Type B pancreatic cell (in vitro differentiated cells): Measurements from ENCODE around the gene ST6GALNAC3. TPM values are rescaled to one million over a fixed set of nuclear protein-coding genes. Genes with fewer than 3 reads are reported as not detected.

Experiments
- DNase-seq: peaks from one replicate; pipeline ENCODE4 v3.0.0; 2021; ENCODE audit warnings: mixed read lengths; ENCODE audit not compliant: unreplicated experiment; ENCODE audit errors: extremely low spot score
- H3K27ac Mint-ChIP-seq: 2 replicates; pipeline ENCODE4 v1.8.0; 2021; ENCODE audit warnings: mild to moderate bottlenecking, mixed read lengths
- H3K27me3 Mint-ChIP-seq: 2 replicates; pipeline ENCODE4 v1.8.0; 2021; ENCODE audit warnings: mixed read lengths
- H3K36me3 Mint-ChIP-seq: 2 replicates; pipeline ENCODE4 v1.8.0; 2021; ENCODE audit warnings: mixed read lengths
- H3K4me1 Mint-ChIP-seq: one replicate; pipeline ENCODE4 v1.8.0; 2021; ENCODE audit warnings: mixed read lengths; ENCODE audit not compliant: unreplicated experiment
- H3K4me3 Mint-ChIP-seq: 2 replicates; pipeline ENCODE4 v1.8.0; 2021; ENCODE audit warnings: mild to moderate bottlenecking, mixed read lengths
- H3K9me3 Mint-ChIP-seq: 2 replicates; pipeline ENCODE4 v1.8.0; 2021; ENCODE audit warnings: mixed read lengths
- total RNA-seq: library from RNA; stranded (reverse); gene quantifications from 2 replicates; pipeline ENCODE4 v1.2.1, GENCODE V29; 2021; ENCODE audit warnings: low replicate concordance
- TF ChIP-seq, protein P1 (sequence below): fragments of 200-600 bp; sonication (generic); conservative IDR thresholded peaks from 2 replicates; pipeline ENCODE4 v1.5.0; 2021; ENCODE audit warnings: antibody characterized with exemption, mild to moderate bottlenecking

Gene ST6GALNAC3
- total RNA-seq, 1 donor from 2014 or later, result 24.7 TPM

DNA sequence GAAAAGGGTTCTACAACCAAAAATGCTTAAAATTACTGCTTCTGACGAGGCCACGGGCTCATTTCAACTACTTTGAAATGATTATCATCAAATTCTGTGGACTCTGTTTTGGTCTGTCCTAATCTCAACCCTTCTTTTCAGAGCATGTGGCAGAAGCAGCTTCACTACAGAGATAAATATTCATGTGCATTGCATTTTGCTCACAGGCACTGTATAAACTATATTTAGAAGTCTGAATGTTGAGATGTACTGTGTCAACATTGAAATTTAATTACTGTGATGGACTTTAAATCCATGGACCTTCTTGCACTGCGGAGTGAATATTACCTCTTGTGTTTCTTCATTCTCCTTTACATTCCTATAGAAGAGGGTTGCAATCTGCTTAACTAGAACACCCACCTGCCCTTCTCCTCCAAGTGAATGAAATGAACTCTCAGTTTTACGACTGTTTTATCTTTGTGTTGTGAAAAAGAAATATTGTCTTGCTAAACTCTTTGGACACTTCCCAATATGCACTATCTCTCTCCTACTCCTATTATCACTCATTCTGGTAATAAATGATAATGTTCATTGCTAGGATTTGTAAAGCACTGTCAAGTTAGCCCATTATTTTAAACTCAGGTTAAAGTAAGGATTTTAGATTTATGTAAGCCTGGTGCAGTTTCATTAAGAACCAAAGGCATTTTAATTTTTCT is 511.6 kb downstream of the ST6GALNAC3 start:
- Mint-ChIP-seq H3K36me3 (no peaks in the 10 kb centered on the region), H3K4me1 (peaks cover 12% of the 10 kb centered on the region), H3K4me3 (no peak overlapping the region), H3K27me3 (no peaks in the 10 kb centered on the region), H3K9me3 (no peaks in the 10 kb centered on the region), H3K27ac (no peak overlapping the region)
- TF ChIP-seq, protein P1, sequence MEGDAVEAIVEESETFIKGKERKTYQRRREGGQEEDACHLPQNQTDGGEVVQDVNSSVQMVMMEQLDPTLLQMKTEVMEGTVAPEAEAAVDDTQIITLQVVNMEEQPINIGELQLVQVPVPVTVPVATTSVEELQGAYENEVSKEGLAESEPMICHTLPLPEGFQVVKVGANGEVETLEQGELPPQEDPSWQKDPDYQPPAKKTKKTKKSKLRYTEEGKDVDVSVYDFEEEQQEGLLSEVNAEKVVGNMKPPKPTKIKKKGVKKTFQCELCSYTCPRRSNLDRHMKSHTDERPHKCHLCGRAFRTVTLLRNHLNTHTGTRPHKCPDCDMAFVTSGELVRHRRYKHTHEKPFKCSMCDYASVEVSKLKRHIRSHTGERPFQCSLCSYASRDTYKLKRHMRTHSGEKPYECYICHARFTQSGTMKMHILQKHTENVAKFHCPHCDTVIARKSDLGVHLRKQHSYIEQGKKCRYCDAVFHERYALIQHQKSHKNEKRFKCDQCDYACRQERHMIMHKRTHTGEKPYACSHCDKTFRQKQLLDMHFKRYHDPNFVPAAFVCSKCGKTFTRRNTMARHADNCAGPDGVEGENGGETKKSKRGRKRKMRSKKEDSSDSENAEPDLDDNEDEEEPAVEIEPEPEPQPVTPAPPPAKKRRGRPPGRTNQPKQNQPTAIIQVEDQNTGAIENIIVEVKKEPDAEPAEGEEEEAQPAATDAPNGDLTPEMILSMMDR, result no peak
- no peak for DNase-seq

DNA sequence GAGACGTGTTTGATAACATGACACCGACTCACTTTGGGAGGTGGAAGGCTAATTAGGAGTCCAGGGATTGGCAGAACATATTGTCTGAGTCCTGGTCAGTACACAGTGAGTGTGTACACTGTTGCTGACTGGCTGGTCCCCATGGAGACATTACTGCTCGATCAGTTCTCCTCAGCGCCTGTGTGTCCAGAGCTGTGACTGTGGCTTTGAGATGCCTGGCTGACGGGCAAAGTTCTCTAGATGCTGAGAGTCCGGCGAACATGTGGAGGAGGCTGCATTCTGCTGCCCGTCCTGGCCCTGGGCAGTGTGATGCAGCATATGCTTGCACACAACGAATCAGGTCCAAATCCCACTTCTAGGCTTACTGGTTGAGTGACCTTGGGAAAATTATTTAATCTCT is 512.7 kb downstream of the ST6GALNAC3 start:
- no peaks in the 10 kb centered on the region for H3K9me3 Mint-ChIP-seq
- peaks cover 12% of the 10 kb centered on the region for H3K4me1 Mint-ChIP-seq
- no peak for DNase-seq
- H3K36me3 Mint-ChIP-seq, result no peaks in the 10 kb centered on the region
- H3K4me3 Mint-ChIP-seq, result no peak overlapping the region
- no peaks in the 10 kb centered on the region for H3K27me3 Mint-ChIP-seq
- no peak overlapping the region for H3K27ac Mint-ChIP-seq
- TF ChIP-seq, protein P1, result no peak

DNA sequence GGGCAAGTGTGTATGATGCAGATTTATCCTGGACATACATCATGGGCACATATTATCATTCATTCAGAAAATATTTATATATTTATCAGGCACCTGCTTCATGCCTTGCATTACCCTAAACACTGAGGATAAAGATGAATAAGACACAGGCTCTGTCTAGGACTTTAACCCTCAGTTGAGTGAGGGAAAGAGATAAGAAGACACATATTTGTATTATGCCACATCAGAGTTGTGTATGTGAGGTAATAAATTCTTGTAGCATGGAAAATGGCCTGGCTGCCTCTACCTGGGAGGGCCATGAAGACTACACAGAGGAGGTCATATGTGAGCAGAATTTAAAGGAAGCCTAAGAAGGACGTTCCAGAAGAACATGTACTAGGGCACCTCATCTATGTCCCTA is 516.9 kb downstream of the ST6GALNAC3 start:
- DNase-seq, result no peak
- no peaks in the 10 kb centered on the region for H3K27me3 Mint-ChIP-seq
- H3K4me1 Mint-ChIP-seq, result peaks cover 3% of the 10 kb centered on the region

DNA sequence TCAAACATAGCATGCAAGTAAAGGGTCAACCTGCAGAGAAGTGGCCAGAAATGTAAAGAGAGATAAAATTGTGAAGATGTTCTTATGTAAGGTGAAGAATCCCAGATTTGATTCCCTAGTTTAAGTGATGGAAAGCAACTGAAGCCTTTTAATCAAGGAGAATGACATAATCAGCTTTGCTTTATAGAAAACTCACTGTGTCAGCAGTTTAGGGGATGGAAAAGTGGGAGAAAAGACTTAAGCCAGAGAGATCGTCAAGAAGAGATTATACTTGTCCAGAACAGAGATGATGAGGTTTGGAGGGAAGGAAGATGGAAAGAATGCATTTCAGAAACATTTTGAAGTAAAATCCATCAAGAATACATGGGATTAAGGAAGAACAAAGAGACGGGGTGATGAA is 517.4 kb downstream of the ST6GALNAC3 start:
- peaks cover 5% of the 10 kb centered on the region for H3K36me3 Mint-ChIP-seq
- no peak overlapping the region for H3K4me3 Mint-ChIP-seq
- peaks cover 1% of the 10 kb centered on the region for H3K4me1 Mint-ChIP-seq
- TF ChIP-seq, protein P1, result no peak
- no peak for DNase-seq
- H3K9me3 Mint-ChIP-seq, result peaks cover 7% of the 10 kb centered on the region
- no peak overlapping the region for H3K27ac Mint-ChIP-seq
- H3K27me3 Mint-ChIP-seq, result no peaks in the 10 kb centered on the region

More for the DNA sequence above, 516.9 kb downstream of the ST6GALNAC3 start:
- Mint-ChIP-seq H3K4me3 (no peak overlapping the region), H3K27ac (no peak overlapping the region), H3K36me3 (peaks cover 5% of the 10 kb centered on the region), H3K9me3 (peaks cover 6% of the 10 kb centered on the region)
- TF ChIP-seq, protein P1, result no peak

DNA sequence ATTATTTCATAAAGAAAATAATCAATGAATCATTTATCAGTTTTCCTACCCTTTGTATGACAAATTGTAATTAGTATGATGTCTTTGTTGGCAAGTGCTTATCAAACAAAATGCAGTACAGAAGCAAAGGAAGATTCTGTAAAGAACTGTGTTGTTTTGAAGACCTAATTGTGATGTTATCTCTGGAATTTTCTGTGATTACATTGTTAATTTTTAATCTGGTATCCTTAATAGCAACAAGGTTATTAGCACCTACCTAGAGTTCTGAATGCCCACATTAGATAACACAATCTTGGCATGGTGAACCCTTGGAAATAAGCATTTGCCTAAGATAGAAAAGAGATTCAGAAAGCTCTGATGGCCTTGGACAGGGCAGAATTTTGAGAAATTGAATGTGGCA is 518.6 kb downstream of the ST6GALNAC3 start:
- TF ChIP-seq, protein P1, result no peak
- peaks cover 18% of the 10 kb centered on the region for H3K9me3 Mint-ChIP-seq
- no peak for DNase-seq
- peaks cover 5% of the 10 kb centered on the region for H3K36me3 Mint-ChIP-seq
- no peak overlapping the region for H3K4me3 Mint-ChIP-seq
- H3K27ac Mint-ChIP-seq, result no peak overlapping the region
- H3K4me1 Mint-ChIP-seq, result no peaks in the 10 kb centered on the region
- no peaks in the 10 kb centered on the region for H3K27me3 Mint-ChIP-seq
